Peyer's patch (tissue), 4 donors: ENCODE measurements around the gene RGS3. TPM values are rescaled to one million over a fixed set of nuclear protein-coding genes. Genes with fewer than 3 reads are reported as not detected.
"Not testable (repeated sequence)": the region's sequence is repeated elsewhere in the genome, so short reads cannot be mapped to it uniquely, and the experiment has no call there.

Source experiments
- DNase-seq, 3 donors: peaks; one replicate each; pipeline ENCODE4 v3.0.0-alpha.2; 2017 to 2019
- H3K27ac ChIP-seq, 4 donors: fragments of 200-600 bp; sonication (generic); one replicate each; pipeline ENCODE4 v1.5.1; 2016 to 2019
- H3K27me3 ChIP-seq, 2 donors: fragments of 200-600 bp; sonication (generic); one replicate each; pipeline ENCODE4 v1.5.1; 2019
- H3K36me3 ChIP-seq, 3 donors: fragments of 200-600 bp; sonication (generic); one replicate each; pipeline ENCODE4 v1.5.1; 2016 to 2019
- H3K4me1 ChIP-seq, 4 donors: fragments of 200-600 bp; sonication (generic); one replicate each; pipeline ENCODE4 v1.5.1; 2016 to 2019
- H3K4me3 ChIP-seq, 4 donors: fragments of 200-600 bp; sonication (generic); 1 replicate in 3 of 4; 2 replicates in 1 of 4; pipeline ENCODE4 v1.5.1; 2016 to 2019; ENCODE audit warnings: mild to moderate bottlenecking in 1 of 4
- H3K9me3 ChIP-seq, 4 donors: fragments of 200-600 bp; sonication (generic); one replicate each; pipeline ENCODE4 v1.5.1; 2016 to 2019; ENCODE audit warnings: mild to moderate bottlenecking in 1 of 4
- CTCF ChIP-seq, 6 experiments: fragments of 450-650 bp in 4 of 6; fragments of 200-600 bp in 2 of 6; sonication (generic) in 1 of 6; IDR thresholded peaks; one replicate each; pipeline ENCODE4 v1.5.1; 2017 to 2019; ENCODE audit warnings: antibody characterized with exemption in 6 of 6, mild to moderate bottlenecking in 3 of 6, moderate library complexity in 1 of 6
- POLR2A ChIP-seq, 2 donors: fragments of 450-650 bp; IDR thresholded peaks; one replicate each; pipeline ENCODE4 v1.5.1; 2017; ENCODE audit warnings: antibody characterized with exemption in 2 of 2, mild to moderate bottlenecking in 2 of 2, moderate library complexity in 2 of 2
- total RNA-seq, 4 donors: library from RNA; depleted of rRNA; stranded (reverse); fragments of >200 nt; gene quantifications; one replicate each; pipeline ENCODE4 v1.1.0, GENCODE V29; 2016

Gene RGS3
- total RNA-seq, 4 donors from 2014 or later, result 55.3 to 113 (median 88.6) TPM

- Histone ChIP-seq H3K9me3 (no peaks in the 10 kb centered on the region), H3K4me3 (no peak overlapping the region), H3K27ac (no peak overlapping the region), H3K27me3 (no peaks in the 10 kb centered on the region), H3K4me1 (no peaks in the 10 kb centered on the region), H3K36me3 (no peaks in the 10 kb centered on the region)
- no peak for TF ChIP-seq CTCF (IDR thresholded peaks at IDR 0.05)
- no peak for DNase-seq
Measured at GRCh38 chr9:113638490-113638889, 175.0 kb downstream of the RGS3 start.

- Histone ChIP-seq H3K27me3 (no peaks in the 10 kb centered on the region), H3K27ac (no peak overlapping the region), H3K4me3 (no peak overlapping the region), H3K9me3 (no peaks in the 10 kb centered on the region), H3K36me3 (no peaks in the 10 kb centered on the region), H3K4me1 (no peaks in the 10 kb centered on the region)
- peak in 2 of 3 donors; percentile 4 to 18 for DNase-seq
- TF ChIP-seq POLR2A (IDR thresholded peaks at IDR 0.05) (no peak), CTCF (IDR thresholded peaks at IDR 0.05) (no peak)
Measured at GRCh38 chr9:113638897-113639296, 175.4 kb downstream of the RGS3 start.

DNA sequence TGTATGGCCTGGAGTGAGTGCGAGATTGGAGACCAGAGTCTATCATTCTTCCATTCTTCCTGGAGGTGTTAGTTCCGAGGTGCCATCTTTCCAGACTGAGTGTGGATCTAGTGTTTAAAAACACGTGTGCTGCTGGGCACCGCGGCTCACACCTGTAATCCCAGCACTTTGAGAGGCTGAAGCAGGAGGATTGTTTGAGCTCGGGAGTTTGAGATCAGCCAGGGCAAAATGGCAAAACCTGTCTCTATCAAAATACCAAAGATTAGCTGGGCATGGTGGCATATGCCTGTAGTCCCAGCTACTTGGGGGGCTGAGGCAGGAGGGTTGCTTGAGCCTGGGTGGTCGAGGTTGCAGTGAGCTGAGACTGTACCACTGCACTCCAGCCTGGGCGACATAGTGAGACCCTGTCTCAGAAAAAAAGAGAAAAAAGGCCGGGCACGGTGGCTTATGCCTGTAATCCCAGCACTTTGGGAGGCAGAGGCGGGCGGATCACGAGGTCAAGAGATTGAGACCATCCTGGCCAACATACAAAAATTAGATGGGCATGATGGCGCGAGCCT, 176.0 kb downstream of the RGS3 start:
- DNase-seq, result peak in 2 of 3 donors; percentile 3 to 23
- H3K4me1 ChIP-seq, H3K4me3 ChIP-seq, H3K36me3 ChIP-seq, H3K27ac ChIP-seq, H3K9me3 ChIP-seq, H3K27me3 ChIP-seq: not testable (repeated sequence)

- Histone ChIP-seq H3K27ac (no peak overlapping the region), H3K4me3 (no peak overlapping the region), H3K36me3 (no peaks in the 10 kb centered on the region), H3K27me3 (no peaks in the 10 kb centered on the region), H3K9me3 (no peaks in the 10 kb centered on the region), H3K4me1 (no peaks in the 10 kb centered on the region)
- TF ChIP-seq CTCF (IDR thresholded peaks at IDR 0.05) (no peak), POLR2A (IDR thresholded peaks at IDR 0.05) (no peak)
- DNase-seq, result peak in 2 of 3 donors; percentile 7 to 26
Measured at GRCh38 chr9:113640418-113640817, 176.9 kb downstream of the RGS3 start.

GRCh38 chr9:113641100-113641885, 177.8 kb downstream of the RGS3 start:
- TF ChIP-seq POLR2A (IDR thresholded peaks at IDR 0.05), result no peak
- TF ChIP-seq CTCF (IDR thresholded peaks at IDR 0.05), result no peak
- H3K4me1 ChIP-seq, result no peaks in the 10 kb centered on the region
- H3K27me3 ChIP-seq, result no peaks in the 10 kb centered on the region
- H3K4me3 ChIP-seq, result no peak overlapping the region
- no peak for DNase-seq
- no peaks in the 10 kb centered on the region for H3K36me3 ChIP-seq
- no peaks in the 10 kb centered on the region for H3K9me3 ChIP-seq
- no peak overlapping the region for H3K27ac ChIP-seq

GRCh38 chr9:113644321-113644720, 180.8 kb downstream of the RGS3 start:
- TF ChIP-seq POLR2A (IDR thresholded peaks at IDR 0.05), result no peak
- no peak for TF ChIP-seq CTCF (IDR thresholded peaks at IDR 0.05)

More at GRCh38 chr9:113644321-113644720, 180.8 kb downstream of the RGS3 start:
- no peak overlapping the region for H3K27ac ChIP-seq
- no peaks in the 10 kb centered on the region for H3K27me3 ChIP-seq
- no peaks in the 10 kb centered on the region for H3K9me3 ChIP-seq
- no peak overlapping the region for H3K4me3 ChIP-seq
- no peaks in the 10 kb centered on the region for H3K36me3 ChIP-seq
- DNase-seq, result no peak
- peaks cover 0 to 4% (median 0%) of the 10 kb centered on the region in 4 donors for H3K4me1 ChIP-seq
